ENCODE data around the gene MAEA.

The MAEA gene

GRCh38 chr4:1289207-1290164, at the start of gene MAEA:
Gene MAEA, plus strand, starts transcription at chr4:1289891. Its CDS starts 23 bp downstream, at chr4:1289914.
- H3K27ac Mint-ChIP-seq, result peak within 1 kb of the TSS; percentile 88
- H3K4me1 Mint-ChIP-seq (ENCODE audit: low read depth), result peaks cover 38% of the 10 kb centered on the region
- intact Hi-C loops (cut with micrococcal nuclease), result loop anchor here (1.0 to 5.0 kb wide), 3 partner anchors 40 to 157 kb away; partner anchors contain the start of genes CTBP1 and UVSSA
- peak within 1 kb of the TSS; percentile 91 for H3K4me3 Mint-ChIP-seq
- peaks cover 34% of the 10 kb centered on the region for H3K36me3 Mint-ChIP-seq (ENCODE audit: low read depth)
- H3K9me3 Mint-ChIP-seq, result peaks cover 10% of the 10 kb centered on the region
- peaks cover 1% of the 10 kb centered on the region for H3K27me3 Mint-ChIP-seq

DNA sequence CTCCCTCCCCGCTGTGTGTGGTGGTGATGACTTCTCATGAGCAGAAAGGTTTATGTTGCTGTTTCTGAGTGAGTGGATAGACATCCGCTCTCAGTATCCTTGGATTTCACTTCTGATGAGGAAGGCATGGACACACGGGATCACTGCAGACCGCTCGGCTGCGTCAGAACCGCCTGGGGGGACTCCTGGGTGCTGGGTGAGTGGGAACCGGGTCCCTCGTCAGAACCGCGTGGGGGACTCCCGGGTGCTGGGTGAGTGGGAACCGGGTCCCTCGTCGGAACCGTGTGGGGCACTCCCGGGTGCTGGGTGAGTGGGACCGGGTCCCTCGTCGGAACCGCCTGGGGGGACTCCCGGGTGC, 49.8 kb upstream of the MAEA start:
- Mint-ChIP-seq H3K36me3 (ENCODE audit: low read depth) (peaks cover 99% of the 10 kb centered on the region), H3K4me1 (ENCODE audit: low read depth) (peaks cover 39% of the 10 kb centered on the region), H3K27me3 (no peaks in the 10 kb centered on the region), H3K9me3 (no peaks in the 10 kb centered on the region), H3K27ac (no peak overlapping the region), H3K4me3 (no peak overlapping the region)
- intact Hi-C loops (cut with micrococcal nuclease), result loop anchor here (10.0 kb wide), 1 partner anchor 225 kb away; the partner anchor contains the start of gene FGFRL1

- Mint-ChIP-seq H3K36me3 (ENCODE audit: low read depth) (peaks cover 99% of the 10 kb centered on the region), H3K4me3 (no peak overlapping the region), H3K27ac (no peak overlapping the region), H3K27me3 (no peaks in the 10 kb centered on the region), H3K9me3 (no peaks in the 10 kb centered on the region), H3K4me1 (ENCODE audit: low read depth) (peaks cover 42% of the 10 kb centered on the region)
- intact Hi-C loops (cut with micrococcal nuclease), result loop anchor here (10.0 kb wide), 1 partner anchor 226 kb away; the partner anchor contains the start of gene FGFRL1
Measured at GRCh38 chr4:1240721-1241465, 48.8 kb upstream of the MAEA start.

DNA sequence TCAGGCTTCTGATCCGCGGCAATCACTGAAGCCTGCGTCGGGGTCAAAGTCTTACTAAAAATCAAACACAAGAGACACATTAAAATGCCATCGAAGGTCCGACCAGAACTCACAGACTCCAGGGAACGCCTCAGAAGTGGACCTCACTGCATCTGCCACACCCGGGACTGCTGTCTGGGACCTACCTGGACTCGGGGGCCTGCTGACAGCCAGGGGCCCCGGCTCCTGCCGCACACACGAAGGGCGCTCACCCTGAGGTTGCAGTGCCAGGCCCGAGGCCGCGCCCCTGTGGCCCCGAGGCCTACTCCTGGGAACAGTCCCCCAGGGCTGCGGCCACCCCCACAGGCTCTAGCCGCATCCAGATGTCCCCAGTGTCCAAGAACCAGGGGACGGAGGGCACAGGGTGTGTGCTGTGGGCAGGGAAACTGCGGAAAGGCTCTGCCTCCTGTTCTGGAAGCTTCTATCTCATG, 48.2 kb upstream of the MAEA start:
- Mint-ChIP-seq H3K4me3 (no peak overlapping the region), H3K36me3 (ENCODE audit: low read depth) (peaks cover 99% of the 10 kb centered on the region), H3K27me3 (no peaks in the 10 kb centered on the region), H3K9me3 (no peaks in the 10 kb centered on the region), H3K27ac (no peak overlapping the region), H3K4me1 (ENCODE audit: low read depth) (peaks cover 48% of the 10 kb centered on the region)
- intact Hi-C loops (cut with micrococcal nuclease), result loop anchor here (10.0 kb wide), 1 partner anchor 227 kb away; the partner anchor contains the start of gene FGFRL1

DNA sequence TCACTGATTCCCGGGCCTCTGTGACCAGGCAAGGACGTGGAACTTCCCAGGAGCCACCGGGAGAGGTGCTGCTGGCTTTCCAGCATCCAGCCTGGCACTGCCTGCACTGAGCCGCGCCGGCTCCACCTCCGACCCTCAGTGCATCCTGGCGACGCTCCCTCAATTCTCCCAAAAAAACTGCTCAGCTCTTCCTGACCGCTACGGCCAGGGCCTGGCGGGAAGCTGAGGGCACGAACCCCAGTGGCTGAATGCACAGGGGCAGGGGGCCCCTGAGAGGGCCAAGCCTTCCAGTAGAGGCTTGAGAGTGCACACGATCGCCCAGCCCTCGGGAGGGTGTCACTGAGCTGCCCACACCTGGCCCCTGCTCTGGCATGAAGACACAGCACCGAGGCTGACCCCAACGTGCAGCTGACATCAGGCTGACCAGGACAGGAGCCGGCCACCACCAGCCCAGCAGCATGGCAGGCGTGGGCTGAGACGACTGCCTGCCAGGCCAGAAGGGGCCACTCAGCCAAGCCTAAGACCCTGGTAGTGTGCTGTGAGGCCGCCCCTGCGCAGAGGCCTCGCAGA, 47.7 kb upstream of the MAEA start:
- Mint-ChIP-seq H3K4me3 (no peak overlapping the region), H3K4me1 (ENCODE audit: low read depth) (peaks cover 53% of the 10 kb centered on the region), H3K9me3 (no peaks in the 10 kb centered on the region), H3K27ac (no peak overlapping the region), H3K36me3 (ENCODE audit: low read depth) (peaks cover 96% of the 10 kb centered on the region), H3K27me3 (no peaks in the 10 kb centered on the region)
- intact Hi-C loops (cut with micrococcal nuclease), result loop anchor here (10.0 kb wide), 1 partner anchor 227 kb away; the partner anchor contains the start of gene FGFRL1

- no peak overlapping the region for H3K4me3 Mint-ChIP-seq
- no peaks in the 10 kb centered on the region for H3K9me3 Mint-ChIP-seq
- H3K36me3 Mint-ChIP-seq (ENCODE audit: low read depth), result peaks cover 93% of the 10 kb centered on the region
- intact Hi-C loops (cut with micrococcal nuclease), result loop anchor here (10.0 kb wide), 1 partner anchor 228 kb away; the partner anchor contains the start of gene FGFRL1
- peaks cover 58% of the 10 kb centered on the region for H3K4me1 Mint-ChIP-seq (ENCODE audit: low read depth)
- H3K27ac Mint-ChIP-seq, result no peak overlapping the region
- H3K27me3 Mint-ChIP-seq, result no peaks in the 10 kb centered on the region
Measured at GRCh38 chr4:1242506-1243450, 46.9 kb upstream of the MAEA start.

DNA sequence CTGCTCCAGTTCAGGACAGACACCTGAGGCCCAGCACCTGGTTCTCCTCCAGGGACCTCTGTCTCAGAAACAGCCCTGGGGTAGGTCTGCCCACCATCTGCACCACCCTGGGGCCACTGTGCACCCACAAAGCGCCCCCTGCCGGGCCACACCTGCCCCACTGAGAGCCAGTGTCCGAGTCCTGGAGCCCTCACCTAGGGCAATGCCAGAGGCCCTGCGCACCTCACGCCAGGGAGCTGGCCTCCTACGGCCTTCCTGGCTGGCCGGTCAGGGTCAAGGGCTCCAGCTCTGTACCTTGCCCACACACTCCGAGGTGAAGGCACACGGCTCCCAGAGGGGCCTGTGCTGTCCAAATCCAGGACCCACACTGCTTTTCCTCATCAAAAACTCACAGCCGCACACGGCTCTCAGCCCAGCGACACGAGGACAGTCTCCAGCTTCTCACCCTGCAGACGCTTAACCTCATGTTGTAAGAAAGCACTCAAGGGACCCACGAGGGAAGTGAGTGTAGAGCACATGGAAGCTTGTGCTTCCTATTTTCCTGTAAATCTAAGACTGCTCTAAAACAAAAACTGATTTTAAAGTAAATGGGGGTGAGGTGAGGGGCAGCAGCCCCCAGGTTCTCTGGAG, 46.1 kb upstream of the MAEA start:
- intact Hi-C loops (cut with micrococcal nuclease), result loop anchor here (10.0 kb wide), 1 partner anchor 229 kb away; the partner anchor contains the start of gene FGFRL1
- Mint-ChIP-seq H3K36me3 (ENCODE audit: low read depth) (peaks cover 85% of the 10 kb centered on the region), H3K4me3 (no peak overlapping the region), H3K4me1 (ENCODE audit: low read depth) (peaks cover 58% of the 10 kb centered on the region), H3K27me3 (no peaks in the 10 kb centered on the region), H3K27ac (peak overlapping the region; percentile 43), H3K9me3 (no peaks in the 10 kb centered on the region)

DNA sequence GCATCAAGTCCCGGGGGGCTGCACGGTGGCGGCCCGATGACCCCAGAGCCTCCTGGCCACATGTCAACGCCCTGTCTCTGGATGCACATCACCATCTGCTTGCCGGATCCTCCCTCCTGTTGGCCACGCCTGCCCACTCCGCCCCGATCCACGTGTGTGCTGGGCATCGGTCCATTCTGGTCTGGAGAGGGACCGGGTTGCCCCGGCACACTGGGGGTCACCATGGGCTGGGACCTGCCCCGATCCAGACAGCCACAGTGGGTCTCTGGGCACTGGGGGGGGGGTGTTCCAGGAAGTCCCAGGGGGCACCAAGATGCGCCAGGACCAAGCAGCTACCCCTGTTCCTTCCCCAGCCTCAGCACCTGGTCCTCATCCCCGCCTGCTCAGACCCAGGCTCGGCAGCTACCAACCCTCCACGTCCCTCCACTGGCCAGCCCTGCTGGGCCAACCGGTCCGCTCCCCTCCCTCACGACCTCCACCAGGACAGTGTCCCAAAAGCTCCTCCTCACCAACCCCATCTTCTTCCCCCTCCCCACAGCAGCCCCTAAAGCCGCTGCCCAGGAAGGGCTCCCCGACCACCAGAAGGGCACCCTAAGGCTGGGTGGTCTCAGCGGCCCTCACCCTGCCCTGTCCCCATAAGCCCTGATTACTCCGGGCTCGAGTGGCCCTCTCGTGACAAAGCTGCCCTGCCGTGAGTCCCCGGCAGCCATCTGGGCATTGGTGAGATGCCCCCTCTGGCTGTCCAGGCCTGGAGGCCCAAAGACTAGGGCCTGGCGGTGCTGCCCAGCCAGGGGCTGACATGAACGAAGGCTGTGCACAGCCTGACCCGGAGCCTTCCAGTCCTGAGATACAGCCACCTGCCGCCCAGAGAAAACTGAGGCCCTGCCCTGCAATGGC, 45.4 kb upstream of the MAEA start:
- peaks cover 77% of the 10 kb centered on the region for H3K36me3 Mint-ChIP-seq (ENCODE audit: low read depth)
- H3K4me1 Mint-ChIP-seq (ENCODE audit: low read depth), result peaks cover 58% of the 10 kb centered on the region
- intact Hi-C loops (cut with micrococcal nuclease), result loop anchor here (10.0 kb wide), 1 partner anchor 230 kb away; the partner anchor contains the start of gene FGFRL1
- no peaks in the 10 kb centered on the region for H3K9me3 Mint-ChIP-seq
- H3K4me3 Mint-ChIP-seq, result no peak overlapping the region
- H3K27me3 Mint-ChIP-seq, result no peaks in the 10 kb centered on the region
- peak overlapping the region; percentile 43 for H3K27ac Mint-ChIP-seq

DNA sequence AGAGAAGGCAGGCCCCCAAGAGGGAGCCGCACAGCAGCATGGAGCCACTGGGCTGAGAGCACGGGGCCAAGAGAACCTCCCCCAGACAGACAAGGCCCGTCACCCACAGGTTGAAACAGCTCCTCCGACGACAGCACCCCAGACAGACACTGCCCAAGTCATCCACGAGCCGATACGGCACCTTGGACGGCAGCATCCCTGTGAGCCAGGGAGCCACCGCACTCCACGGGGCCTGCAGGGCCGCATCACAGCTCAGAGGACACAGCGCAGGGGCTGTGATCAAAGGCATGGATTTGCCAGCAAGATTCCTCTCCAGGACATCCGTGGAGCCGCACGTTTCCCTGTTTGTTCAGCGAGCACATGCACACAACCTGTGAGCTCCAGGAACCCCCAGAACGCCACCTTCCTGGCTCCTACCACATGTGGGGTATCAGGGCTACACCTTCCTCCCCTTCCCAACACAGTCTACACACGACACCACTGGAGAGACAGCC, 44.7 kb upstream of the MAEA start:
- Mint-ChIP-seq H3K27ac (peak overlapping the region; percentile 27), H3K9me3 (no peaks in the 10 kb centered on the region), H3K4me3 (no peak overlapping the region), H3K36me3 (ENCODE audit: low read depth) (peaks cover 77% of the 10 kb centered on the region), H3K4me1 (ENCODE audit: low read depth) (peaks cover 62% of the 10 kb centered on the region), H3K27me3 (no peaks in the 10 kb centered on the region)
- intact Hi-C loops (cut with micrococcal nuclease), result loop anchor here (5.0 to 10.0 kb wide), 2 partner anchors 78 to 230 kb away; partner anchors contain the start of gene FGFRL1

DNA sequence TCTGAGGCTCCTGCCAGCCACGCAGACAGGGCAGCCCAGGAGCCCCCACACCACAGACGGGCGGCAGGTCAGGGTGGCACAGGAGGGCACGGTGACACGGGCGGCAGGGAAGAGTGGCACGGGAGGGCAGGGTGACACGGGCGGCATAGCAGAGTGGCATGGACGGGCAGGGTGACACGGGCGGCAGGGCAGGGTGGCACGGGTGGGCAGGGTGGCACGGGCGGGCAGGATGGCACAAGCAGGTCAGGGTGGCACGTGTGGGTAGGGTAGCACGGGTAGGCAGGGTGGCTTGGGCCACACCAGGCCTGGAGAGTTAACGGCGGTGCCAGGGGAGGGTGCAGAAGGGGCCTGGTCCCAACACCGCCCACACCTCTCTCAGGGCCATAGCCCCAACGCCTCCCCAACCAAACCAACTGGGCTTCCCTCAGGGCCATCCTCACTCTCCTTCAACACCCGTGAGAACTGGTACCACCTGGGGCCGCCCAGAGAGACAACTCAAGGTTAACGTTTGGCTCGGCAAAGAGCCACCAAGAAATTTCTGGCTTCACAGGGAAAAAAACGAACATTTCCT, 44.1 kb upstream of the MAEA start:
- Mint-ChIP-seq H3K9me3 (peaks cover 2% of the 10 kb centered on the region), H3K4me1 (ENCODE audit: low read depth) (peaks cover 68% of the 10 kb centered on the region), H3K27ac (peak overlapping the region; percentile 27), H3K27me3 (no peaks in the 10 kb centered on the region), H3K4me3 (no peak overlapping the region), H3K36me3 (ENCODE audit: low read depth) (peaks cover 78% of the 10 kb centered on the region)
- intact Hi-C loops (cut with micrococcal nuclease), result loop anchor here (5.0 to 10.0 kb wide), 2 partner anchors 78 to 231 kb away; partner anchors contain the start of gene FGFRL1
